Tibial nerve (tissue), 4 donors: ENCODE results near the gene SLITRK2.

ENCODE experiments used
- EP300 ChIP-seq, 2 donors: sonication (generic); formaldehyde crosslinking; IDR thresholded peaks; one replicate each; pipeline ENCODE4 v1.6.1; 2017; ENCODE audit warnings: antibody characterized with exemption in 2 of 2, mild to moderate bottlenecking in 1 of 2
- TF ChIP-seq, protein P1 (sequence below), 5 experiments: fragments of 200-600 bp in 3 of 5; fragments of 450-650 bp in 2 of 5; sonication (generic) in 3 of 5; IDR thresholded peaks; one replicate each; pipeline ENCODE4 v1.5.1; 2016 to 2019; ENCODE audit warnings: antibody characterized with exemption in 5 of 5, mild to moderate bottlenecking in 3 of 5, moderate library complexity in 2 of 5

DNA sequence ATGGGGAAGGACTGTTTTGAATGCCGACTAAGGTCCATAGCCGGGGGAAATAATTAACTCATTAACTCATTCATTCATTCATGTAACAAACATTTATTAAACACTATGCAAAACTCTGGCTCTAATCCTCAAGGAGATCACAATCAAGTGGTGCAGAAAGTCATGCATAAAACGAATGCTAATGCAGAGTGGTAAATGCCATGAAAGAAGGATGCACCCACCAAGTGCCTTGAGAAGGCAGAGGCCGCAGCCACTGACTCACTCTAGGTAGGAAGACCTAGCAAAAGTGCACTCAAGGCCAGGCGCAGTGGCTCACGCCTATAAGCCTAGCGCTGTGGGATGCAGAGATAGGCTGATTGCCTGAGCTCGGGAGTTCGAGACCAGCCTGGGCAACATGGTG lies 22.9 kb downstream of the SLITRK2 start:
- TF ChIP-seq, protein P1, sequence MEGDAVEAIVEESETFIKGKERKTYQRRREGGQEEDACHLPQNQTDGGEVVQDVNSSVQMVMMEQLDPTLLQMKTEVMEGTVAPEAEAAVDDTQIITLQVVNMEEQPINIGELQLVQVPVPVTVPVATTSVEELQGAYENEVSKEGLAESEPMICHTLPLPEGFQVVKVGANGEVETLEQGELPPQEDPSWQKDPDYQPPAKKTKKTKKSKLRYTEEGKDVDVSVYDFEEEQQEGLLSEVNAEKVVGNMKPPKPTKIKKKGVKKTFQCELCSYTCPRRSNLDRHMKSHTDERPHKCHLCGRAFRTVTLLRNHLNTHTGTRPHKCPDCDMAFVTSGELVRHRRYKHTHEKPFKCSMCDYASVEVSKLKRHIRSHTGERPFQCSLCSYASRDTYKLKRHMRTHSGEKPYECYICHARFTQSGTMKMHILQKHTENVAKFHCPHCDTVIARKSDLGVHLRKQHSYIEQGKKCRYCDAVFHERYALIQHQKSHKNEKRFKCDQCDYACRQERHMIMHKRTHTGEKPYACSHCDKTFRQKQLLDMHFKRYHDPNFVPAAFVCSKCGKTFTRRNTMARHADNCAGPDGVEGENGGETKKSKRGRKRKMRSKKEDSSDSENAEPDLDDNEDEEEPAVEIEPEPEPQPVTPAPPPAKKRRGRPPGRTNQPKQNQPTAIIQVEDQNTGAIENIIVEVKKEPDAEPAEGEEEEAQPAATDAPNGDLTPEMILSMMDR (IDR thresholded peaks at IDR 0.05): no peak
- no peak for TF ChIP-seq EP300 (IDR thresholded peaks at IDR 0.05)
